Endothelial cell of umbilical vein (primary cell): ENCODE measurements around the gene SDK2. TPM values are rescaled to one million over a fixed set of nuclear protein-coding genes. Genes with fewer than 3 reads are reported as not detected.

Experiments used
- BruUV-seq: library from RNA; stranded (reverse); fragments of 400-500 nt; replicated peaks from 2 replicates; lab custom pipeline; 2021; lab: Mats Ljungman, UMichigan
- CTCF ChIA-PET: fragments of 300-600, 350-600 bp; sonication (Branson Sonifier 250); formaldehyde crosslinking; loops from one replicate; lab custom pipeline; 2021; ENCODE audit warnings: antibody characterized with exemption, inconsistent platforms; lab: Charles Lee
- POLR2A ChIA-PET: fragments of 300-600, 350-600 bp; sonication (Branson Sonifier 250); formaldehyde crosslinking; loops from one replicate; lab custom pipeline; 2021; ENCODE audit warnings: antibody characterized with exemption, inconsistent platforms; lab: Charles Lee
- DNase-seq: peaks from one replicate; pipeline ENCODE4 v3.0.0-alpha.2; 2011; ENCODE audit warnings: low read depth, low spot score
- FAIRE-seq: peaks from 2 replicates; lab custom pipeline; 2011; peaks lifted over from hg19 to GRCh38; lab: Jason Lieb, UNC
- H2AFZ ChIP-seq: 2 replicates; pipeline ENCODE4 v1.6.0; 2012; ENCODE audit warnings: low read depth, low read length, control low read depth, inconsistent platforms
- H3K27ac ChIP-seq: 2 replicates; pipeline ENCODE4 v1.5.1; 2011; ENCODE audit warnings: low read depth, mild to moderate bottlenecking, control low read depth, low read length, moderate library complexity; ENCODE audit not compliant: insufficient read depth
- H3K27me3 ChIP-seq, 2 experiments: 2 replicates each; pipeline versions ENCODE4 v1.6.0 to v1.6.1; 2011; ENCODE audit warnings: low read length in 2 of 2, mixed read lengths in 1 of 2; ENCODE audit not compliant: control insufficient read depth in 2 of 2, insufficient read depth in 2 of 2
- H3K36me3 ChIP-seq, 2 experiments: 2 replicates in 1 of 2; 3 replicates in 1 of 2; pipeline ENCODE4 v1.5.1; 2011; ENCODE audit warnings: low read length in 2 of 2, mild to moderate bottlenecking in 1 of 2, moderate library complexity in 1 of 2; ENCODE audit not compliant: control insufficient read depth in 2 of 2, insufficient read depth in 2 of 2; ENCODE audit errors: extremely low read depth in 1 of 2
- H3K4me1 ChIP-seq: 3 replicates; pipeline ENCODE4 v1.5.1; 2011; ENCODE audit warnings: mild to moderate bottlenecking, low read length; ENCODE audit not compliant: control insufficient read depth, insufficient read depth; ENCODE audit errors: extremely low read depth
- H3K4me2 ChIP-seq: 2 replicates; pipeline ENCODE4 v1.6.1; 2011; ENCODE audit warnings: low read length, control low read depth, mixed read lengths; ENCODE audit not compliant: insufficient read depth
- H3K4me3 ChIP-seq, 3 experiments: fragments of 200-600 bp in 1 of 3; sonication (generic), shearing (Covaris generic) in 1 of 3; replicated peaks in 1 of 3; 2 replicates each; pipeline ENCODE4 v1.5.1; 2011 to 2016; ENCODE audit warnings: control low read depth in 3 of 3, low read length in 3 of 3, mild to moderate bottlenecking in 2 of 3, inconsistent platforms in 1 of 3, low read depth in 1 of 3, moderate library complexity in 1 of 3; ENCODE audit not compliant: insufficient read depth in 1 of 3
- H3K79me2 ChIP-seq: 2 replicates; pipeline ENCODE4 v1.6.0; 2012; ENCODE audit warnings: low read length, inconsistent platforms; ENCODE audit not compliant: control insufficient read depth, insufficient read depth
- H3K9ac ChIP-seq: replicated peaks from 2 replicates; pipeline ENCODE3; 2011; ENCODE audit warnings: low read length, control low read depth; ENCODE audit not compliant: insufficient read depth; ENCODE audit errors: extremely low read depth
- H3K9me1 ChIP-seq: replicated peaks from 3 replicates; pipeline ENCODE4 v1.6.0; 2011; ENCODE audit warnings: mild to moderate bottlenecking, low read length; ENCODE audit not compliant: control insufficient read depth, insufficient read depth; ENCODE audit errors: extremely low read depth
- H3K9me3 ChIP-seq: replicated peaks from 2 replicates; pipeline ENCODE4 v1.5.1; 2012; ENCODE audit warnings: low read length, inconsistent platforms; ENCODE audit not compliant: control insufficient read depth, insufficient read depth
- H4K20me1 ChIP-seq: replicated peaks from 2 replicates; pipeline ENCODE3; 2011; ENCODE audit warnings: mild to moderate bottlenecking, low read length; ENCODE audit not compliant: control insufficient read depth, insufficient read depth; ENCODE audit errors: extremely low read depth
- CTCF ChIP-seq, 2 donors: IDR thresholded peaks; 1 replicate in 1 of 2; 2 replicates in 1 of 2; pipeline ENCODE4 v1.5.1; 2011; ENCODE audit warnings: low read length in 2 of 2, mild to moderate bottlenecking in 2 of 2, moderate library complexity in 2 of 2, control low read depth in 1 of 2, inconsistent platforms in 1 of 2, low read depth in 1 of 2; ENCODE audit not compliant: insufficient read depth in 1 of 2; ENCODE audit errors: extremely low read depth in 1 of 2
- EZH2 ChIP-seq: IDR thresholded peaks from 2 replicates; pipeline ENCODE4 v1.6.1; 2012; ENCODE audit warnings: borderline replicate concordance, low read depth, mild to moderate bottlenecking, moderate library complexity, low read length, inconsistent platforms; ENCODE audit not compliant: severe bottlenecking
- FOS ChIP-seq: IDR thresholded peaks from 2 replicates; pipeline ENCODE4 v1.6.1; 2011; ENCODE audit warnings: mild to moderate bottlenecking, low read length, moderate library complexity, borderline replicate concordance; ENCODE audit not compliant: insufficient read depth
- GATA2 ChIP-seq: IDR thresholded peaks from 2 replicates; pipeline ENCODE4 v1.7.0; 2011; ENCODE audit warnings: low read depth, mild to moderate bottlenecking, moderate library complexity, mixed read lengths, low read length; ENCODE audit not compliant: insufficient read length, insufficient read depth
- JUN ChIP-seq: IDR thresholded peaks from 2 replicates; pipeline ENCODE4 v1.6.1; 2011; ENCODE audit warnings: borderline replicate concordance, low read depth; ENCODE audit not compliant: insufficient read length, insufficient read depth
- MAX ChIP-seq: IDR thresholded peaks from 2 replicates; pipeline ENCODE4 v1.6.1; 2011; ENCODE audit not compliant: insufficient read depth, insufficient read length
- MYC ChIP-seq: IDR thresholded peaks from one replicate; pipeline ENCODE4 v1.6.1; 2011; ENCODE audit warnings: mild to moderate bottlenecking, low read depth, low read length
- POLR2A ChIP-seq: IDR thresholded peaks from 2 replicates; pipeline ENCODE4 v1.6.1; 2012; ENCODE audit warnings: low read depth, mild to moderate bottlenecking, control low read depth, low read length
- POLR2AphosphoS5 ChIP-seq: IDR thresholded peaks from 2 replicates; pipeline ENCODE4 v1.6.1; 2012; ENCODE audit warnings: low read depth, mild to moderate bottlenecking, control low read depth, low read length, moderate library complexity; ENCODE audit not compliant: insufficient read depth
- dilution Hi-C: fragments of 300-500 bp; cut with MboI; formaldehyde crosslinking; loops from one replicate; pipeline ENCODE4 v1.15.0; 2019; ENCODE audit warnings: low sequenced_read_pairs; ENCODE audit not compliant: extremely low pct_ligation_motif_present
- intact Hi-C: fragments of 100-400 bp; cut with micrococcal nuclease; formaldehyde crosslinking; loops from one replicate; pipeline ENCODE4 v1.10.0; 2022
- polyA plus RNA-seq, 4 experiments: library from polyadenylated mRNA; depleted of rRNA in 3 of 4; stranded (reverse) in 3 of 4; unstranded in 1 of 4; fragments of >200 nt; gene quantifications; 2 replicates each; pipeline versions ENCODE4 v1.2.1 to v1.2.3, GENCODE V29; 2011 to 2012; ENCODE audit warnings: missing spikeins in 1 of 4
- total RNA-seq: library from RNA; stranded (reverse); gene quantifications from 2 replicates; pipeline ENCODE4 v1.2.3, GENCODE V29; 2021

Gene SDK2
- total and polyA plus RNA-seq, 2 donors (not counting 3 experiments of a cell fraction or from before 2014, with no cell fraction given) = not detected

- no peaks in the 10 kb centered on the region for H3K9me1 ChIP-seq
- no peak for TF ChIP-seq POLR2A
- no peak for TF ChIP-seq FOS
- TF ChIP-seq POLR2AphosphoS5 = no peak
- no peak for TF ChIP-seq EZH2
- TF ChIP-seq MAX = no peak
- no peak for TF ChIP-seq JUN
- TF ChIP-seq GATA2 = no peak
- no peak for TF ChIP-seq CTCF (IDR thresholded peaks at IDR 0.05; ENCODE audit: extremely low read depth in 1 of 2, insufficient read depth in 1 of 2, low read depth in 1 of 2, low read length in 2 of 2)
- no peak for TF ChIP-seq MYC
- H3K4me3 ChIP-seq = no peak overlapping the region
- no TSS peak for BruUV-seq
- H3K9me3 ChIP-seq = no peaks in the 10 kb centered on the region
- H3K79me2 ChIP-seq = no peaks in the 10 kb centered on the region
- H3K36me3 ChIP-seq = no peaks in the 10 kb centered on the region
- intact Hi-C loops (no loop called here), dilution Hi-C loops (no loop called here)
- no peak for FAIRE-seq
- peaks cover 2 to 10% of the 10 kb centered on the region in 2 experiments for H3K27me3 ChIP-seq
- no peak overlapping the region for H3K27ac ChIP-seq
- CTCF ChIA-PET = no interaction called here
- POLR2A ChIA-PET = no interaction called here
- H4K20me1 ChIP-seq = no peaks in the 10 kb centered on the region
- no peak for DNase-seq
- H3K4me1 ChIP-seq = no peaks in the 10 kb centered on the region
- H3K4me2 ChIP-seq = no peak overlapping the region
- no peak overlapping the region for H2AFZ ChIP-seq
- H3K9ac ChIP-seq = no peak overlapping the region
These were observed 5.7 kb downstream of the SDK2 start for GRCh38 chr17:73638556-73638955.
